ENCODE results near the gene SPTBN1.

DNA sequence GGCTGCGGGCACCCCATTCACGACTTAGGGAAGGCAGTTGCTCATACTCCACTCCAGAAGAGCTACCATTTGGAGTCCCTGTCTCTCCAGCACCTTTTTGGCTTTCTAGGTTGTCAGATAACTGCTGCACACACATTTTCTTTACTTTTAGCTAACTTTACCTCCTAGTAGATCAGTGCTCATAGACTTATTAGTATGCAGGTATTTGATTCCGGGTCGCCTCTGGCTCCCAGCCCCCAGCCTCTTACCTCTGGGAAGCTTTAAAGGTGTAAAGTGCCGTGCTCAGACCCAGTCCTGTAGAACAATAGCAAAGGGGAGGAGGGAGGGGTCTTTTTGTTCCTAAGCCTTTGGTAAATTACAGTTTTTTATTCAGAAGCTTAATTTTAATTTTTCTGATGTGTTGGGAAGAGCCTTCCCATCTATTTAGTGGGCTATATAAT lies 102.9 kb downstream of the SPTBN1 start:
- TF ChIP-seq YY1 (IDR thresholded peaks at IDR 0.05; ENCODE audit: insufficient read depth, insufficient read length) (no peak), SUZ12 (IDR thresholded peaks at IDR 0.05; ENCODE audit: extremely low read depth, insufficient read depth, insufficient read length) (no peak)
